H7 (cell line): Measurements from ENCODE around the gene CALHM3. TPM values are rescaled to one million over a fixed set of nuclear protein-coding genes. Genes with fewer than 3 reads are reported as not detected.
"Not testable (repeated sequence)": the region's sequence is repeated elsewhere in the genome, so short reads cannot be mapped to it uniquely, and the experiment has no call there.

Experiments
- DNase-seq: peaks from one replicate; pipeline ENCODE4 v3.0.0; 2012
- H3K27me3 ChIP-seq: 2 replicates; pipeline ENCODE4 v1.6.0; 2011; ENCODE audit warnings: mild to moderate bottlenecking, low read length; ENCODE audit not compliant: control insufficient read depth, insufficient read depth
- H3K36me3 ChIP-seq: replicated peaks from 2 replicates; pipeline ENCODE4 v1.5.1; 2011; ENCODE audit warnings: low read length; ENCODE audit not compliant: control insufficient read depth, insufficient read depth
- H3K4me3 ChIP-seq: 2 replicates; pipeline ENCODE4 v1.5.1; 2011; ENCODE audit warnings: low read depth, mild to moderate bottlenecking, control low read depth, low read length, moderate library complexity; ENCODE audit not compliant: insufficient read depth
- total RNA-seq: library from RNA; depleted of rRNA; stranded (reverse); fragments of >200 nt; shearing (Covaris generic); gene quantifications from 2 replicates; pipeline ENCODE4 v1.2.3, GENCODE V29; 2014; rRNA removed

Gene CALHM3
- total RNA-seq: 0.10 and 0.15 TPM in 2 replicates

- Histone ChIP-seq H3K4me3 (no peak within 1 kb of the TSS), H3K27me3 (no peaks in the 10 kb centered on the region), H3K36me3 (no peaks in the 10 kb centered on the region)
- DNase-seq: peak; percentile 47
These were observed at the start of gene CALHM3 for GRCh38 chr10:103479135-103479534. Gene CALHM3 (minus strand): TSS chr10:103479240. CDS start chr10:103479032, 208 bp downstream.

- Histone ChIP-seq H3K4me3 (no peak overlapping the region), H3K27me3 (no peaks in the 10 kb centered on the region), H3K36me3 (no peaks in the 10 kb centered on the region)
- no peak for DNase-seq
These were observed 49.5 kb upstream of the CALHM3 start for GRCh38 chr10:103528549-103528948.

- not testable (repeated sequence) for H3K4me3 ChIP-seq, H3K36me3 ChIP-seq, H3K27me3 ChIP-seq
- peak; percentile 8 for DNase-seq
These were observed 48.4 kb upstream of the CALHM3 start for GRCh38 chr10:103527476-103527875.

GRCh38 chr10:103525901-103526300 lies 46.9 kb upstream of the CALHM3 start:
- DNase-seq: no peak
- no peak overlapping the region for H3K4me3 ChIP-seq
- no peaks in the 10 kb centered on the region for H3K36me3 ChIP-seq
- no peaks in the 10 kb centered on the region for H3K27me3 ChIP-seq

- Histone ChIP-seq H3K36me3 (no peaks in the 10 kb centered on the region), H3K27me3 (no peaks in the 10 kb centered on the region), H3K4me3 (no peak overlapping the region)
- no peak for DNase-seq
These were observed 44.6 kb upstream of the CALHM3 start for GRCh38 chr10:103523683-103524082.

GRCh38 chr10:103522006-103522405 lies 43.0 kb upstream of the CALHM3 start:
- not testable (repeated sequence) for DNase-seq, H3K27me3 ChIP-seq, H3K4me3 ChIP-seq, H3K36me3 ChIP-seq

- H3K4me3 ChIP-seq: no peak overlapping the region
- H3K27me3 ChIP-seq: no peaks in the 10 kb centered on the region
- no peak for DNase-seq
- H3K36me3 ChIP-seq: no peaks in the 10 kb centered on the region
These were observed 40.8 kb upstream of the CALHM3 start for GRCh38 chr10:103519798-103520197.

- no peak overlapping the region for H3K4me3 ChIP-seq
- H3K27me3 ChIP-seq: no peaks in the 10 kb centered on the region
These were observed 38.4 kb upstream of the CALHM3 start for GRCh38 chr10:103517234-103518085.

GRCh38 chr10:103514244-103514643 lies 35.2 kb upstream of the CALHM3 start:
- no peaks in the 10 kb centered on the region for H3K36me3 ChIP-seq
- peak; percentile 13 for DNase-seq
- H3K27me3 ChIP-seq: no peaks in the 10 kb centered on the region
- no peak overlapping the region for H3K4me3 ChIP-seq

More at GRCh38 chr10:103517234-103518085, 38.4 kb upstream of the CALHM3 start:
- H3K36me3 ChIP-seq: no peaks in the 10 kb centered on the region
- DNase-seq: no peak

- Histone ChIP-seq H3K36me3 (no peaks in the 10 kb centered on the region), H3K27me3 (no peaks in the 10 kb centered on the region), H3K4me3 (no peak overlapping the region)
- DNase-seq: peak; percentile 47
These were observed 34.5 kb upstream of the CALHM3 start for GRCh38 chr10:103513380-103514060.

GRCh38 chr10:103512591-103513379 lies 33.7 kb upstream of the CALHM3 start:
- Histone ChIP-seq H3K27me3 (no peaks in the 10 kb centered on the region), H3K4me3 (no peak overlapping the region), H3K36me3 (no peaks in the 10 kb centered on the region)
- peak; percentile 45 for DNase-seq

GRCh38 chr10:103512166-103512565 lies 33.1 kb upstream of the CALHM3 start:
- DNase-seq: no peak
- Histone ChIP-seq H3K4me3 (no peak overlapping the region), H3K27me3 (no peaks in the 10 kb centered on the region), H3K36me3 (no peaks in the 10 kb centered on the region)

GRCh38 chr10:103510791-103511752 lies 32.0 kb upstream of the CALHM3 start:
- H3K36me3 ChIP-seq: no peaks in the 10 kb centered on the region
- peak; percentile 19 for DNase-seq
- no peaks in the 10 kb centered on the region for H3K27me3 ChIP-seq
- no peak overlapping the region for H3K4me3 ChIP-seq
